Measurements from ENCODE around the gene LSM5.

LSM5 gene

GRCh38 chr7:32462451-32462850, 27.7 kb downstream of the LSM5 start:
- DNase-seq (ENCODE audit: low read depth), result no peak

GRCh38 chr7:32461484-32461883, 28.7 kb downstream of the LSM5 start:
- DNase-seq (ENCODE audit: low read depth), result no peak

DNA sequence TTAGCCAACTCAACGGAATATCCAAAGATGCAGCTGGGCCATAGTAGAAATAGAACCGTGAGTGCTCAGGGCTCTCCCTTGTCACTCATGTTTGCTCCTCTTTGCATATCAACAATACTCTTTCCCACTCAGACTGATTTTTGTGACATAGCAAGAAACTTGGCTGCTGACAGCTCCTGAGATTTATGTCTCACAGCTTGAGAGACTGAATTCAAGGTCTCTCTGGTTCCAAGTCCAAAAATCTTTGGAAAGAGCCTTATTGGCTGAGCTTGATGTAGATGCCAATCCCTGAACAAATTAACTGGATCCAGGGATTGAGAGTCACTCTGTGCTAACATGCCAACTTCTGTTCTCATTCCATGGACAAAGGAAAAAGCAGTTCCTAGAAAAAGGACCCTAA, 30.4 kb downstream of the LSM5 start:
- no peak for DNase-seq (ENCODE audit: low read depth)

DNA sequence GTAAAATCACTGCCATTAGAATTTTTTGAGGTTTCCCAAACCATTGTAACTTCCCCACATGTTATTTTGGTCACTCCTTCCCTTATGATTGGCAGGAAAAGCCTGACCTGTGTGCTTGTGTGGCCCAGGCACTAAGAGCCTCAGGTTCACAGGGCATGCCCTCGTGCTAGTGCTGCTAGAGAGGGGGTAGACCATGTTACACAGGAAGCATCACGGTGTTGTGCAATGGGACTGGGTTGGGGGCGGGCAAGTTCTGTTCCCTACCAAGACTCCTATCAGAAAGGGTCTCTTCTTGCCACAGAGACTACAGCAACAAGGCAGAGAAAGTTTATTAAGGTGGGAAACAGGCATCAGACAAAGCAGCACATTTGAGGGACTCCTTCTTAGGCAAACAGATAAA, 32.2 kb downstream of the LSM5 start:
- DNase-seq (ENCODE audit: low read depth), result no peak

GRCh38 chr7:32453341-32454011, 36.7 kb downstream of the LSM5 start:
- DNase-seq (ENCODE audit: low read depth), result no peak

- DNase-seq (ENCODE audit: low read depth), result no peak
Observed at GRCh38 chr7:32447218-32447617, 43.0 kb downstream of the LSM5 start.

- no peak for DNase-seq (ENCODE audit: low read depth)
Observed at GRCh38 chr7:32436146-32436928, 53.8 kb downstream of the LSM5 start.
